GM12875 (cell line): ENCODE measurements around the gene BYSL.

Source experiments
- H3K4me3 ChIP-seq: one replicate; pipeline ENCODE4 v1.5.1; 2011; ENCODE audit warnings: low read depth, low read length, control low read depth
- CTCF ChIP-seq: IDR thresholded peaks from 2 replicates; pipeline ENCODE4 v1.5.1; 2011; ENCODE audit warnings: low read depth, mild to moderate bottlenecking, control low read depth, inconsistent platforms, low read length, moderate library complexity, borderline replicate concordance; ENCODE audit not compliant: insufficient read depth

Gene BYSL

GRCh38 chr6:41937472-41937860, 16.2 kb downstream of the BYSL start:
- TF ChIP-seq CTCF, result no peak
- no peak overlapping the region for H3K4me3 ChIP-seq

GRCh38 chr6:41937861-41938574, 16.7 kb downstream of the BYSL start:
- H3K4me3 ChIP-seq, result no peak overlapping the region
- TF ChIP-seq CTCF, result no peak

- H3K4me3 ChIP-seq, result no peak overlapping the region
- no peak for TF ChIP-seq CTCF
Observed at GRCh38 chr6:41938590-41939175, 17.4 kb downstream of the BYSL start.

GRCh38 chr6:41939176-41939847, 18.0 kb downstream of the BYSL start:
- peak overlapping the region; percentile 87 for H3K4me3 ChIP-seq
- no peak for TF ChIP-seq CTCF

- peak overlapping the region; percentile 87 for H3K4me3 ChIP-seq
- no peak for TF ChIP-seq CTCF
Observed at GRCh38 chr6:41939848-41940758, 18.8 kb downstream of the BYSL start.

- no peak for TF ChIP-seq CTCF
- peak overlapping the region; percentile 87 for H3K4me3 ChIP-seq
Observed at GRCh38 chr6:41940759-41941279, 19.5 kb downstream of the BYSL start.
